H9 (cell line): ENCODE results near the gene CHN2. TPM values are rescaled to one million over a fixed set of nuclear protein-coding genes. Genes with fewer than 3 reads are reported as not detected.
A peak's percentile ranks its signal among the peaks of the same experiment; 100 is the strongest.

ENCODE experiments used
- DNase-seq: peaks from one replicate; pipeline ENCODE4 v3.0.0-alpha.2; 2017
- H2AFZ ChIP-seq: one replicate; pipeline ENCODE4 v1.6.1; 2013; ENCODE audit warnings: mild to moderate bottlenecking, low read length, control low read depth, moderate library complexity
- H2AK5ac ChIP-seq: 2 replicates; pipeline ENCODE4 v1.6.1; 2013; ENCODE audit warnings: low read length, control low read depth, mixed read lengths; ENCODE audit not compliant: insufficient read length
- H2BK120ac ChIP-seq: one replicate; pipeline ENCODE4 v1.6.1; 2013; ENCODE audit warnings: low read depth, mild to moderate bottlenecking, low read length, control low read depth, inconsistent platforms; ENCODE audit not compliant: poor library complexity, severe bottlenecking
- H2BK12ac ChIP-seq: 2 replicates; pipeline ENCODE4 v1.6.1; 2013; ENCODE audit warnings: low read length, control low read depth, mixed read lengths, low read depth; ENCODE audit not compliant: insufficient read length
- H2BK15ac ChIP-seq: 2 replicates; pipeline ENCODE4 v1.6.1; 2013; ENCODE audit warnings: low read depth, low read length, control low read depth
- H2BK20ac ChIP-seq: one replicate; pipeline ENCODE4 v1.6.1; 2013; ENCODE audit warnings: low read depth, mild to moderate bottlenecking, low read length, control low read depth, inconsistent platforms; ENCODE audit not compliant: poor library complexity, severe bottlenecking
- H2BK5ac ChIP-seq: 2 replicates; pipeline ENCODE4 v1.6.1; 2013; ENCODE audit warnings: low read length, control low read depth, mixed read lengths; ENCODE audit not compliant: insufficient read length
- H3K14ac ChIP-seq: 2 replicates; pipeline ENCODE4 v1.6.1; 2013; ENCODE audit warnings: low read length, control low read depth; ENCODE audit not compliant: insufficient read depth
- H3K18ac ChIP-seq: 2 replicates; pipeline ENCODE4 v1.6.1; 2013; ENCODE audit warnings: low read depth, mild to moderate bottlenecking, mixed read lengths, low read length, control low read depth; ENCODE audit not compliant: insufficient read length
- H3K23ac ChIP-seq: 2 replicates; pipeline ENCODE4 v1.6.1; 2013; ENCODE audit warnings: low read length, control low read depth, mixed read lengths, low read depth; ENCODE audit not compliant: insufficient read length
- H3K23me2 ChIP-seq: 2 replicates; pipeline ENCODE4 v1.6.1; 2013; ENCODE audit warnings: low read depth, mild to moderate bottlenecking, mixed read lengths, low read length, control low read depth; ENCODE audit not compliant: insufficient read length, poor library complexity, severe bottlenecking
- H3K27ac ChIP-seq: 2 replicates; pipeline ENCODE4 v1.5.1; 2013; ENCODE audit warnings: low read length, control low read depth, mixed read lengths, low read depth; ENCODE audit not compliant: insufficient read length
- H3K27me3 ChIP-seq: 2 replicates; pipeline ENCODE4 v1.6.1; 2013; ENCODE audit warnings: low read length, control low read depth, inconsistent platforms; ENCODE audit not compliant: insufficient read depth
- H3K4ac ChIP-seq: 2 replicates; pipeline ENCODE4 v1.6.1; 2013; ENCODE audit warnings: low read depth, mild to moderate bottlenecking, control low read depth, inconsistent platforms, low read length, moderate library complexity
- H3K4me1 ChIP-seq: 2 replicates; pipeline ENCODE4 v1.6.1; 2013; ENCODE audit warnings: low read length, control low read depth, inconsistent platforms; ENCODE audit not compliant: insufficient read depth
- H3K4me2 ChIP-seq: 2 replicates; pipeline ENCODE4 v1.6.1; 2013; ENCODE audit warnings: low read length, control low read depth, mixed read lengths; ENCODE audit not compliant: insufficient read length, insufficient read depth
- H3K56ac ChIP-seq: 2 replicates; pipeline ENCODE4 v1.6.1; 2013; ENCODE audit warnings: low read depth, mild to moderate bottlenecking, mixed read lengths, low read length, control low read depth; ENCODE audit not compliant: insufficient read length
- H3K79me1 ChIP-seq: 2 replicates; pipeline ENCODE4 v1.6.1; 2013; ENCODE audit warnings: low read depth, mild to moderate bottlenecking, moderate library complexity, low read length, control low read depth, inconsistent platforms; ENCODE audit not compliant: insufficient read depth, poor library complexity, severe bottlenecking
- H3K79me2 ChIP-seq: 2 replicates; pipeline ENCODE4 v1.6.1; 2013; ENCODE audit warnings: low read length, control low read depth, inconsistent platforms; ENCODE audit not compliant: insufficient read depth
- H3K9ac ChIP-seq: 2 replicates; pipeline ENCODE4 v1.6.1; 2013; ENCODE audit warnings: low read length, control low read depth, mixed read lengths; ENCODE audit not compliant: insufficient read length; ENCODE audit errors: extremely low read depth
- H3K9me3 ChIP-seq: one replicate; pipeline ENCODE4 v1.6.1; 2013; ENCODE audit warnings: low read depth, low read length, inconsistent platforms; ENCODE audit not compliant: control insufficient read depth
- H3T11ph ChIP-seq: one replicate; pipeline ENCODE4 v1.6.1; 2013; ENCODE audit warnings: mild to moderate bottlenecking, low read length, control low read depth, inconsistent platforms
- H4K20me1 ChIP-seq: one replicate; pipeline ENCODE4 v1.6.1; 2013; ENCODE audit not compliant: control insufficient read depth, insufficient read length, insufficient read depth
- H4K5ac ChIP-seq: 2 replicates; pipeline ENCODE4 v1.6.1; 2013; ENCODE audit warnings: low read depth, mild to moderate bottlenecking, mixed read lengths, low read length, control low read depth; ENCODE audit not compliant: insufficient read length
- H4K8ac ChIP-seq: replicated peaks from 2 replicates; pipeline ENCODE4 v1.6.1; 2013; ENCODE audit warnings: low read length, control low read depth, mixed read lengths, low read depth; ENCODE audit not compliant: insufficient read length
- H4K91ac ChIP-seq: 2 replicates; pipeline ENCODE4 v1.6.1; 2013; ENCODE audit warnings: low read depth, mild to moderate bottlenecking, moderate library complexity, mixed read lengths, low read length, control low read depth; ENCODE audit not compliant: insufficient read length
- H3K27ac Mint-ChIP-seq, 3 experiments: 2 replicates in 2 of 3; 3 replicates in 1 of 3; pipeline ENCODE4 v1.8.0; 2020 to 2021; ENCODE audit warnings: mixed read lengths in 3 of 3, mild to moderate bottlenecking in 1 of 3, moderate library complexity in 1 of 3
- H3K27me3 Mint-ChIP-seq: 2 replicates; pipeline ENCODE4 v1.8.0; 2021; ENCODE audit warnings: low read depth, mild to moderate bottlenecking, moderate library complexity, mixed read lengths
- H3K36me3 Mint-ChIP-seq, 3 experiments: 2 replicates in 2 of 3; 3 replicates in 1 of 3; pipeline ENCODE4 v1.8.0; 2020 to 2021; ENCODE audit warnings: low read depth in 3 of 3, mixed read lengths in 3 of 3; ENCODE audit not compliant: insufficient read depth in 1 of 3
- H3K4me1 Mint-ChIP-seq, 2 experiments: 2 replicates each; pipeline ENCODE4 v1.8.0; 2020; ENCODE audit warnings: mixed read lengths in 2 of 2
- H3K4me3 Mint-ChIP-seq, 2 experiments: 2 replicates in 1 of 2; 3 replicates in 1 of 2; pipeline ENCODE4 v1.8.0; 2020 to 2021; ENCODE audit warnings: mild to moderate bottlenecking in 2 of 2, mixed read lengths in 2 of 2, moderate library complexity in 1 of 2
- H3K9me3 Mint-ChIP-seq, 2 experiments: 2 replicates in 1 of 2; 3 replicates in 1 of 2; pipeline ENCODE4 v1.8.0; 2020; ENCODE audit warnings: mild to moderate bottlenecking in 2 of 2, mixed read lengths in 2 of 2, moderate library complexity in 1 of 2
- WGBS: extraction: QIAGEN DNeasy Blood & Tissue Kit; methylation state at CpG from one replicate; pipeline ENCODE4 v1.1.7; 2013; ENCODE audit warnings: missing lambda C conversion rate, low lambda C conversion rate, mixed read lengths; ENCODE audit not compliant: insufficient read length; ENCODE audit errors: extremely low coverage; 5-methylcytosine and 5-hydroxymethylcytosine counted together
- total RNA-seq: library from RNA; stranded (reverse); gene quantifications from 2 replicates; pipeline ENCODE4 v1.2.1, GENCODE V29; 2021
- TF ChIP-seq, protein P1 (sequence below): fragments of 200-600 bp; sonication (generic); conservative IDR thresholded peaks from 3 replicates; pipeline ENCODE4 v1.8.0; 2021; ENCODE audit warnings: antibody characterized with exemption, mild to moderate bottlenecking

Gene CHN2
- total RNA-seq, 1 experiment from 2014 or later = 3.3 TPM

DNA sequence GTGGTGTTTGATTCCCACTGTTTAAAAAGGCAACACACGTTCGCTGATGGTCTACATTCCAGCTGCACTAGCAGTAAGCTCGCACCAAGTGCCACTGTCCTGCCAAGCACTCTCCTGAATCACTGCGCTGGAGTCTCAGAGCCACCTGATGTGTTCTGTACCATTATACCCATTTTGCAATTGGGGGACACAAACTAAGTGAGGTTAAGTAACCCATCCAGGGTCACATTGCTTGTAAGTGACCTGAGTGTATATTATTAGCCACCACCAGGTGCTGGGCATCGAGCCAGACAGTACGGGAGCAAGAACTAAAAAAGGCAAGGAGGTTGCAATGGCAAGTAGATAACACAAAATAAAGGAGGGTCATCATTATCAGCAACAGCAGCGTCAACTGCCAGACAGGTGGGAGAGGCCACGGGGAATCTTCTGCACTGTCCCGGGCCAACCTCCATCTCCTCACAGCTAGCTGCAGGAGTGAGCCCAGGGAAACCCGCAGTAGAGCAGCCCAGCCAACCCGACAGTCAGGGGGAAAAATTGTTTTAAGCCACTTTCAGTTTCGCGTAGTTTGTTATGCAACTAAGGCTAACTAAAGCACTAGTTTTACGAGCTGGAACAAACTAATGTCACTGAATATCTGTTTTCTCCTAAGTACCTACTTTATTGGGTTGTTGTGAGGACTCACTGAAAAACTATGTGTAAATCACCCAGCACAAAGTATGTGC is 47.5 kb upstream of the CHN2 start:
- peaks cover 32% of the 10 kb centered on the region for H3K27me3 Mint-ChIP-seq
- H3K4me1 Mint-ChIP-seq = peaks cover 19 to 21% of the 10 kb centered on the region in 2 experiments
- Histone ChIP-seq H3K14ac (no peak overlapping the region), H3K9ac (no peak overlapping the region), H2BK12ac (no peak overlapping the region), H4K8ac (no peak overlapping the region), H3K23me2 (peaks cover 11% of the 10 kb centered on the region), H3K4me1 (no peaks in the 10 kb centered on the region), H3K4me2 (peak overlapping the region; percentile 74), H3K18ac (no peak overlapping the region), H3K23ac (no peak overlapping the region), H3T11ph (no peak overlapping the region), H3K27ac (no peak overlapping the region), H3K56ac (no peak overlapping the region), H2BK15ac (no peak overlapping the region), H2BK120ac (no peak overlapping the region), H3K27me3 (no peaks in the 10 kb centered on the region; the same call in 1 of the 2 replicates), H4K5ac (no peak overlapping the region), H2BK5ac (no peak overlapping the region), H3K79me1 (no peaks in the 10 kb centered on the region), H3K9me3 (no peaks in the 10 kb centered on the region), H2AK5ac (no peak overlapping the region), H3K79me2 (no peaks in the 10 kb centered on the region; the same call in 1 of the 2 replicates), H2BK20ac (no peak overlapping the region), H4K20me1 (no peaks in the 10 kb centered on the region), H2AFZ (no peak overlapping the region), H4K91ac (no peak overlapping the region), H3K4ac (no peak overlapping the region)
- TF ChIP-seq, protein P1, sequence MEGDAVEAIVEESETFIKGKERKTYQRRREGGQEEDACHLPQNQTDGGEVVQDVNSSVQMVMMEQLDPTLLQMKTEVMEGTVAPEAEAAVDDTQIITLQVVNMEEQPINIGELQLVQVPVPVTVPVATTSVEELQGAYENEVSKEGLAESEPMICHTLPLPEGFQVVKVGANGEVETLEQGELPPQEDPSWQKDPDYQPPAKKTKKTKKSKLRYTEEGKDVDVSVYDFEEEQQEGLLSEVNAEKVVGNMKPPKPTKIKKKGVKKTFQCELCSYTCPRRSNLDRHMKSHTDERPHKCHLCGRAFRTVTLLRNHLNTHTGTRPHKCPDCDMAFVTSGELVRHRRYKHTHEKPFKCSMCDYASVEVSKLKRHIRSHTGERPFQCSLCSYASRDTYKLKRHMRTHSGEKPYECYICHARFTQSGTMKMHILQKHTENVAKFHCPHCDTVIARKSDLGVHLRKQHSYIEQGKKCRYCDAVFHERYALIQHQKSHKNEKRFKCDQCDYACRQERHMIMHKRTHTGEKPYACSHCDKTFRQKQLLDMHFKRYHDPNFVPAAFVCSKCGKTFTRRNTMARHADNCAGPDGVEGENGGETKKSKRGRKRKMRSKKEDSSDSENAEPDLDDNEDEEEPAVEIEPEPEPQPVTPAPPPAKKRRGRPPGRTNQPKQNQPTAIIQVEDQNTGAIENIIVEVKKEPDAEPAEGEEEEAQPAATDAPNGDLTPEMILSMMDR = peak; percentile 37; the same call in 1 of the 3 replicates
- H3K36me3 Mint-ChIP-seq = no peaks in the 10 kb centered on the region
- H3K4me3 Mint-ChIP-seq = peak overlapping the region; percentile 89 to 95
- H3K27ac Mint-ChIP-seq = no peak overlapping the region
- DNase-seq = peak; percentile 34
- no CpG with 5 or more reads among the region's 14 CpGs for WGBS
- no peaks in the 10 kb centered on the region for H3K9me3 Mint-ChIP-seq
